A549 (cell line): ENCODE measurements around the gene ISCU. TPM values are rescaled to one million over a fixed set of nuclear protein-coding genes. Genes with fewer than 3 reads are reported as not detected.

ENCODE experiments used
- ATAC-seq, 2 experiments: fragments of 200-7000 bp in 1 of 2; fragments of >200 bp in 1 of 2; cut with Nextera tagmentation in 1 of 2; cut with Tn5 transposase in 1 of 2; 3 replicates each; pipeline versions ENCODE4 v1.8.0 to v1.9.1; 2018 to 2020; ENCODE audit warnings: mild to moderate bottlenecking in 1 of 2, moderate library complexity in 1 of 2
- CTCF ChIA-PET: fragments of 300-600 bp; sonication (Branson Sonifier 250); formaldehyde crosslinking; extraction: SDS; loops from one replicate; lab custom pipeline; 2021; ENCODE audit warnings: antibody characterized with exemption, inconsistent platforms; lab: Yijun Ruan, JAX
- POLR2A ChIA-PET: fragments of 350-600 bp; formaldehyde crosslinking; extraction: SDS; loops from one replicate; lab custom pipeline; 2021; ENCODE audit warnings: antibody characterized with exemption, inconsistent platforms; lab: Yijun Ruan, JAX
- DNase-seq, 2 experiments: peaks; one replicate each; pipeline versions ENCODE4 v3.0.0 to v3.0.0-alpha.2; 2011 to 2016; ENCODE audit warnings: low read depth in 1 of 2, low spot score in 1 of 2
- FAIRE-seq: peaks from 2 replicates; lab custom pipeline; 2011; peaks lifted over from hg19 to GRCh38; lab: Jason Lieb, UNC
- H3K27ac ChIP-seq, 2 experiments: fragments of >200 bp; sonication (Bioruptor Twin); formaldehyde crosslinking; 3 replicates each; pipeline ENCODE4 v1.5.1; 2016 to 2017
- H3K4me1 ChIP-seq: fragments of >200 bp; sonication (Bioruptor Twin); formaldehyde crosslinking; 3 replicates; pipeline ENCODE4 v1.6.1; 2016
- H3K4me2 ChIP-seq: fragments of >200 bp; sonication (Bioruptor Twin); formaldehyde crosslinking; 3 replicates; pipeline ENCODE4 v1.6.1; 2016
- H3K4me3 ChIP-seq: fragments of >200 bp; sonication (Bioruptor Twin); formaldehyde crosslinking; 3 replicates; pipeline ENCODE4 v1.5.1; 2016
- H3K9me3 ChIP-seq: fragments of >200 bp; sonication (Bioruptor Twin); formaldehyde crosslinking; 3 replicates; pipeline ENCODE4 v1.6.1; 2016
- BCL3 ChIP-seq: fragments of >200 bp; sonication (Bioruptor Twin); formaldehyde crosslinking; IDR thresholded peaks from 3 replicates; pipeline ENCODE4 v1.6.1; 2016
- CBX2 ChIP-seq: fragments of 200-600 bp; sonication (generic); IDR thresholded peaks from 2 replicates; pipeline ENCODE4 v1.6.1; 2016; ENCODE audit warnings: low read depth, mild to moderate bottlenecking, borderline replicate concordance
- ESRRA ChIP-seq: fragments of 150-350 bp; IDR thresholded peaks from 2 replicates; pipeline ENCODE4 v1.6.1; 2014; ENCODE audit warnings: mild to moderate bottlenecking, low read length, borderline replicate concordance
- HMGXB4 ChIP-seq: fragments of 250-450 bp; sonication (Bioruptor Pico); IDR thresholded peaks from 2 replicates; pipeline ENCODE4 v1.5.0; 2021; ENCODE audit warnings: mild to moderate bottlenecking, moderate library complexity, borderline replicate concordance
- HOXA7 ChIP-seq: fragments of 250-450 bp; sonication (Bioruptor Pico); IDR thresholded peaks from 2 replicates; pipeline ENCODE4 v1.5.0; 2020; ENCODE audit warnings: mild to moderate bottlenecking, moderate library complexity
- KDM1A ChIP-seq: fragments of 200-600 bp; sonication (generic); IDR thresholded peaks from 2 replicates; pipeline ENCODE4 v1.6.1; 2016; ENCODE audit warnings: low read depth, mild to moderate bottlenecking
- RCOR1 ChIP-seq: fragments of 150-350 bp; IDR thresholded peaks from 2 replicates; pipeline ENCODE4 v1.6.1; 2014; ENCODE audit warnings: antibody characterized with exemption, low read length, low read depth
- REST ChIP-seq: fragments of 200-600 bp; sonication (generic); IDR thresholded peaks from 2 replicates; pipeline ENCODE4 v1.6.1; 2016; ENCODE audit warnings: antibody characterized with exemption, mild to moderate bottlenecking, moderate library complexity
- RFX5 ChIP-seq: fragments of 450-650 bp; IDR thresholded peaks from 2 replicates; pipeline ENCODE4 v1.7.1; 2014; ENCODE audit warnings: antibody characterized with exemption, mild to moderate bottlenecking, moderate library complexity
- TFCP2L1 ChIP-seq: fragments of 250-450 bp; sonication (Bioruptor Pico); IDR thresholded peaks from 2 replicates; pipeline ENCODE4 v1.5.0; 2021; ENCODE audit warnings: mild to moderate bottlenecking
- USF2 ChIP-seq: fragments of 450-650 bp; IDR thresholded peaks from 2 replicates; pipeline ENCODE4 v1.6.1; 2014; ENCODE audit warnings: antibody characterized with exemption
- ZFP36 ChIP-seq: fragments of 450-650 bp; IDR thresholded peaks from 2 replicates; pipeline ENCODE4 v1.6.1; 2014; ENCODE audit warnings: borderline replicate concordance; ENCODE audit not compliant: partially characterized antibody
- ZNF302 ChIP-seq: fragments of 250-450 bp; sonication (Bioruptor Pico); IDR thresholded peaks from 2 replicates; pipeline ENCODE4 v1.9.0; 2021; ENCODE audit warnings: inconsistent platforms, mild to moderate bottlenecking, moderate library complexity
- ZSCAN20 ChIP-seq: fragments of 250-450 bp; sonication (Bioruptor Pico); IDR thresholded peaks from 2 replicates; pipeline ENCODE4 v1.8.0; 2022; ENCODE audit warnings: mild to moderate bottlenecking, moderate library complexity
- WGBS: methylation state at CpG from one replicate; pipeline ENCODE4 v1.1.6; 2017; ENCODE audit errors: missing lambda C conversion rate; 5-methylcytosine and 5-hydroxymethylcytosine counted together
- polyA plus RNA-seq, 4 experiments: library from polyadenylated mRNA; depleted of rRNA in 3 of 4; stranded (reverse); fragments of >200 nt; fragmentation: RNase III in 1 of 4; extraction: RNeasy Plus Mini Kit Qiagen cat#74134 plus additional on column Dnase treatment in 1 of 4; gene quantifications; 2 replicates in 3 of 4; 3 replicates in 1 of 4; pipeline ENCODE4 v1.2.3, GENCODE V29; 2011 to 2017

Gene ISCU
- polyA plus RNA-seq, 2 of the 4 experiments (the other 2 are of a cell fraction): 97.5 to 174 TPM

- no peak for TF ChIP-seq TFCP2L1 (CRISPR knock-in tag)
Observed at GRCh38 chr12:108597559-108598471, 35.4 kb downstream of the ISCU start, which contains the start of gene TMEM119 (continued).

GRCh38 chr12:108598553-108599250 is 36.3 kb downstream of the ISCU start:
- H3K4me2 ChIP-seq: no peak overlapping the region
- H3K9me3 ChIP-seq: no peaks in the 10 kb centered on the region
- no peak overlapping the region for H3K4me3 ChIP-seq
- CTCF ChIA-PET: interaction anchor here (0.7 to 17.9 kb wide), 3 partner anchors 8 to 28 kb away, joined by 3 to 166 read pairs (median 4); no protein-coding TSS in a partner anchor
- H3K27ac ChIP-seq: no peak overlapping the region
- TF ChIP-seq ZSCAN20 (CRISPR knock-in tag): no peak
- no peak for TF ChIP-seq HMGXB4 (CRISPR knock-in tag)
- no peak for TF ChIP-seq REST
- no peak for TF ChIP-seq CBX2
- no peak for TF ChIP-seq RFX5
- no peak for TF ChIP-seq ZFP36
- TF ChIP-seq BCL3: no peak
- TF ChIP-seq ESRRA: no peak
- TF ChIP-seq RCOR1: no peak
- TF ChIP-seq KDM1A: no peak
- no peak for TF ChIP-seq ZNF302 (CRISPR knock-in tag)
- TF ChIP-seq USF2: no peak
- no peak for TF ChIP-seq HOXA7
- 74% methylated on average over 11 of the region's 11 CpGs for WGBS
- DNase-seq (no peak), FAIRE-seq (no peak), ATAC-seq (no peak; a peak in 1 of 6 replicates)
- H3K4me1 ChIP-seq: no peaks in the 10 kb centered on the region
- POLR2A ChIA-PET: no interaction called here
